Chondrocyte (in vitro differentiated cells): ENCODE data around the gene PLA2G2D. TPM values are rescaled to one million over a fixed set of nuclear protein-coding genes. Genes with fewer than 3 reads are reported as not detected.

ENCODE experiments used
- DNase-seq: peaks from one replicate; pipeline ENCODE4 v3.0.0; 2021; ENCODE audit warnings: mixed read lengths, low spot score
- H3K27ac Mint-ChIP-seq: one replicate; pipeline ENCODE4 v1.8.0; 2021; ENCODE audit warnings: mild to moderate bottlenecking, moderate library complexity, mixed read lengths; ENCODE audit not compliant: unreplicated experiment
- H3K27me3 Mint-ChIP-seq: 2 replicates; pipeline ENCODE4 v1.8.0; 2021; ENCODE audit warnings: low read depth, mixed read lengths
- H3K36me3 Mint-ChIP-seq: 2 replicates; pipeline ENCODE4 v1.8.0; 2021; ENCODE audit warnings: low read depth, mixed read lengths
- H3K4me1 Mint-ChIP-seq: 2 replicates; pipeline ENCODE4 v1.8.0; 2021; ENCODE audit warnings: low read depth, mild to moderate bottlenecking, mixed read lengths
- H3K4me3 Mint-ChIP-seq: one replicate; pipeline ENCODE4 v1.8.0; 2021; ENCODE audit warnings: mild to moderate bottlenecking, moderate library complexity, mixed read lengths; ENCODE audit not compliant: unreplicated experiment
- H3K9me3 Mint-ChIP-seq: 2 replicates; pipeline ENCODE4 v1.8.0; 2021; ENCODE audit warnings: low read depth, mixed read lengths
- long read RNA-seq: library from polyadenylated mRNA; stranded (forward); transcript quantifications from one replicate; pipeline ENCODE4 v2.0.0, GENCODE V29; 2021
- total RNA-seq: library from RNA; stranded (reverse); gene quantifications from 3 replicates; pipeline ENCODE4 v1.2.1, GENCODE V29; 2021
- TF ChIP-seq, protein P1 (sequence below): fragments of 200-600 bp; sonication (generic); IDR thresholded peaks from 2 replicates; pipeline ENCODE4 v1.5.0; 2021; ENCODE audit warnings: antibody characterized with exemption, mild to moderate bottlenecking, moderate library complexity

Gene PLA2G2D
- total RNA-seq, result not detected in 3 replicates
- long read RNA-seq, result 0 reads

- no peak for DNase-seq
- no peaks in the 10 kb centered on the region for H3K36me3 Mint-ChIP-seq
- peaks cover 33% of the 10 kb centered on the region for H3K27me3 Mint-ChIP-seq
- H3K27ac Mint-ChIP-seq, result no peak within 1 kb of the TSS
- H3K9me3 Mint-ChIP-seq, result no peaks in the 10 kb centered on the region
- H3K4me1 Mint-ChIP-seq, result no peaks in the 10 kb centered on the region
- TF ChIP-seq, protein P1, sequence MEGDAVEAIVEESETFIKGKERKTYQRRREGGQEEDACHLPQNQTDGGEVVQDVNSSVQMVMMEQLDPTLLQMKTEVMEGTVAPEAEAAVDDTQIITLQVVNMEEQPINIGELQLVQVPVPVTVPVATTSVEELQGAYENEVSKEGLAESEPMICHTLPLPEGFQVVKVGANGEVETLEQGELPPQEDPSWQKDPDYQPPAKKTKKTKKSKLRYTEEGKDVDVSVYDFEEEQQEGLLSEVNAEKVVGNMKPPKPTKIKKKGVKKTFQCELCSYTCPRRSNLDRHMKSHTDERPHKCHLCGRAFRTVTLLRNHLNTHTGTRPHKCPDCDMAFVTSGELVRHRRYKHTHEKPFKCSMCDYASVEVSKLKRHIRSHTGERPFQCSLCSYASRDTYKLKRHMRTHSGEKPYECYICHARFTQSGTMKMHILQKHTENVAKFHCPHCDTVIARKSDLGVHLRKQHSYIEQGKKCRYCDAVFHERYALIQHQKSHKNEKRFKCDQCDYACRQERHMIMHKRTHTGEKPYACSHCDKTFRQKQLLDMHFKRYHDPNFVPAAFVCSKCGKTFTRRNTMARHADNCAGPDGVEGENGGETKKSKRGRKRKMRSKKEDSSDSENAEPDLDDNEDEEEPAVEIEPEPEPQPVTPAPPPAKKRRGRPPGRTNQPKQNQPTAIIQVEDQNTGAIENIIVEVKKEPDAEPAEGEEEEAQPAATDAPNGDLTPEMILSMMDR, result no peak
- H3K4me3 Mint-ChIP-seq, result no peak within 1 kb of the TSS
These were observed at the start of gene PLA2G2D for GRCh38 chr1:20119347-20119746. Gene PLA2G2D, minus strand, starts transcription at chr1:20119536. Its CDS starts 38 bp downstream, at chr1:20119498.

GRCh38 chr1:20168564-20169491 lies 49.5 kb upstream of the PLA2G2D start:
- peaks cover 24% of the 10 kb centered on the region for H3K27me3 Mint-ChIP-seq
- H3K4me1 Mint-ChIP-seq, result no peaks in the 10 kb centered on the region
- H3K36me3 Mint-ChIP-seq, result peaks cover 2% of the 10 kb centered on the region
- H3K9me3 Mint-ChIP-seq, result no peaks in the 10 kb centered on the region
- no peak overlapping the region for H3K27ac Mint-ChIP-seq
- H3K4me3 Mint-ChIP-seq, result no peak overlapping the region
- DNase-seq, result no peak
- TF ChIP-seq, protein P1, result no peak

GRCh38 chr1:20167126-20167525 lies 47.8 kb upstream of the PLA2G2D start:
- TF ChIP-seq, protein P1, result no peak
- Mint-ChIP-seq H3K9me3 (peaks cover 13% of the 10 kb centered on the region), H3K27ac (no peak overlapping the region), H3K27me3 (peaks cover 20% of the 10 kb centered on the region), H3K4me1 (no peaks in the 10 kb centered on the region), H3K4me3 (no peak overlapping the region), H3K36me3 (peaks cover 2% of the 10 kb centered on the region)
- no peak for DNase-seq

- Mint-ChIP-seq H3K9me3 (peaks cover 21% of the 10 kb centered on the region), H3K4me3 (no peak overlapping the region), H3K4me1 (no peaks in the 10 kb centered on the region), H3K27me3 (peaks cover 20% of the 10 kb centered on the region), H3K36me3 (peaks cover 3% of the 10 kb centered on the region), H3K27ac (no peak overlapping the region)
- TF ChIP-seq, protein P1, result no peak
- no peak for DNase-seq
These were observed 46.7 kb upstream of the PLA2G2D start for GRCh38 chr1:20166051-20166450.

DNA sequence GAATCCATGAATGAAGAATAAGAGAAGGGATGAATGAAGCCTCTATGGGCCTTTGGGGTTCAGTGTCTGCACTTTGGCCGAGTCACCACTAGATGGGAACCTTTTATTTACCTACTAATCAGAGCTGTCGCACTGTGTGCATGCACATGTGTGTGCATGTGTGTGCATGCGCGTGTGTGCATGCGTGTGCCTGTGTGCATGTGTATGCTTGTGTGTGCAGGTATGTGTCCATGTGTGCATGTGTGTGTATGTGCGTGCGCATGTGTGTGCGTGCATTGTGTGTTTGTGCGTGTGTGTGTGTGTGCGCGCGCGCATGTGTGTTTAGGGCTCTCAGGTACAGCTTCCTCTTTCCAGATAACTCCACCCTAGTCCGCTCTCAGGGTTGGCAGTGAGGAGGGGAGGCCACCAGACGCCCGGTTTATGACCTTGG lies 46.2 kb upstream of the PLA2G2D start:
- DNase-seq, result no peak
- Mint-ChIP-seq H3K27me3 (peaks cover 20% of the 10 kb centered on the region), H3K9me3 (peaks cover 25% of the 10 kb centered on the region), H3K36me3 (peaks cover 5% of the 10 kb centered on the region), H3K27ac (no peak overlapping the region), H3K4me3 (no peak overlapping the region), H3K4me1 (no peaks in the 10 kb centered on the region)
- TF ChIP-seq, protein P1, result peak; percentile 41
